ENCODE results near the gene CMTR1.
A peak's percentile ranks its signal among the peaks of the same experiment; 100 is the strongest.

The CMTR1 gene

DNA sequence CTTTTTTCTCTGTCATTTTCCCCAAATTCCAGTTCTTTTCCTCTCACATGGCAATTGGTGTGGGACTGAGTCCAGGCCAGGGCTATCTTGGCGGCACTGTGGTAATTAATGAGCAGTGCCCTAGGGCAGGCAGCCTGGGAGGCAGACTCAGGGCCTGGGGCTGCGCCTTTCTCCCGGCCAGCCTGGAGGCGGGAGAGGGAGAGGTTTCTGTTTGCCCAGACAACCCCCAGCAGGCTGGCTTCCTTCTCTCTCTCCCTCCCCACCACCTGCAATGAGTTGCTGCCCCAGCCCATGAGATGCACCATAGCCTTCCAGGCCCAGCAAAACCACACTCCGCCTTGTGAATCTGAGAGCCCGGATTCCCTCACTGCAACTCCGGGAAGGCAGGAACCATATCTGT, 81.8 kb downstream of the CMTR1 start:
- no peaks in the 10 kb centered on the region for H3K36me3 ChIP-seq (ENCODE audit: control insufficient read depth, insufficient read depth, low read length)
- no peak overlapping the region for H3K27ac ChIP-seq
- no peaks in the 10 kb centered on the region for H3K79me2 ChIP-seq
- H3K27me3 ChIP-seq (ENCODE audit: control insufficient read depth, insufficient read depth, low read length): no peaks in the 10 kb centered on the region
- no peak overlapping the region for H3K9ac ChIP-seq
- H3K4me2 ChIP-seq (ENCODE audit: low read length): no peak overlapping the region
- no peak overlapping the region for H2AFZ ChIP-seq
- no peaks in the 10 kb centered on the region for H3K9me3 ChIP-seq (ENCODE audit: control insufficient read depth, low read length)
- H3K4me3 ChIP-seq (ENCODE audit: low read depth, low read length): no peak overlapping the region
- peaks cover 7% of the 10 kb centered on the region for H3K4me1 ChIP-seq
- TF ChIP-seq, protein P1, sequence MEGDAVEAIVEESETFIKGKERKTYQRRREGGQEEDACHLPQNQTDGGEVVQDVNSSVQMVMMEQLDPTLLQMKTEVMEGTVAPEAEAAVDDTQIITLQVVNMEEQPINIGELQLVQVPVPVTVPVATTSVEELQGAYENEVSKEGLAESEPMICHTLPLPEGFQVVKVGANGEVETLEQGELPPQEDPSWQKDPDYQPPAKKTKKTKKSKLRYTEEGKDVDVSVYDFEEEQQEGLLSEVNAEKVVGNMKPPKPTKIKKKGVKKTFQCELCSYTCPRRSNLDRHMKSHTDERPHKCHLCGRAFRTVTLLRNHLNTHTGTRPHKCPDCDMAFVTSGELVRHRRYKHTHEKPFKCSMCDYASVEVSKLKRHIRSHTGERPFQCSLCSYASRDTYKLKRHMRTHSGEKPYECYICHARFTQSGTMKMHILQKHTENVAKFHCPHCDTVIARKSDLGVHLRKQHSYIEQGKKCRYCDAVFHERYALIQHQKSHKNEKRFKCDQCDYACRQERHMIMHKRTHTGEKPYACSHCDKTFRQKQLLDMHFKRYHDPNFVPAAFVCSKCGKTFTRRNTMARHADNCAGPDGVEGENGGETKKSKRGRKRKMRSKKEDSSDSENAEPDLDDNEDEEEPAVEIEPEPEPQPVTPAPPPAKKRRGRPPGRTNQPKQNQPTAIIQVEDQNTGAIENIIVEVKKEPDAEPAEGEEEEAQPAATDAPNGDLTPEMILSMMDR (IDR thresholded peaks at IDR 0.05): no peak

DNA sequence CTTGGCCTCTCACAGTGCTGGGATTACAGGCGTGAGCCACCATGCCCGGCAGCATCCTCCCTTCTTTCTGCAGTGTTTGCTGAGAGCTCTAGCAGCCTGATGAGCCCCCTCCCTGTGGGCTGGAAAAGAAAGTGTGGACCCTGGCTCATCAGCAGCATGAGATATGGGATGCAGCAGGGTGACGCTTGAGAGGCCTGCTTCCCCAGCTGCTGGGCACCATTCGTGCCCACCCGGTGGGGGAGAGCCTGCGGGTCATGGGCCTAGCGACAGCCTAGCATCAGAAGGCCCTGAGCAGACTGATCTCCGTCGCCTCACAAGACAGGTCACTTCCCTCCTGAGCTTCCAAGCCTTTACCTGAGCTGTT, 82.7 kb downstream of the CMTR1 start:
- H3K4me2 ChIP-seq (ENCODE audit: low read length): no peak overlapping the region
- peak overlapping the region; percentile 21 for H3K27ac ChIP-seq
- H3K9me3 ChIP-seq (ENCODE audit: control insufficient read depth, low read length): no peaks in the 10 kb centered on the region
- TF ChIP-seq, protein P1 (IDR thresholded peaks at IDR 0.05): no peak
- H3K4me1 ChIP-seq: peaks cover 7% of the 10 kb centered on the region
- no peaks in the 10 kb centered on the region for H3K27me3 ChIP-seq (ENCODE audit: control insufficient read depth, insufficient read depth, low read length)
- H3K36me3 ChIP-seq (ENCODE audit: control insufficient read depth, insufficient read depth, low read length): no peaks in the 10 kb centered on the region
- no peak overlapping the region for H3K9ac ChIP-seq
- H2AFZ ChIP-seq: peak overlapping the region; percentile 93
- H3K79me2 ChIP-seq: no peaks in the 10 kb centered on the region
- H3K4me3 ChIP-seq (ENCODE audit: low read depth, low read length): no peak overlapping the region

DNA sequence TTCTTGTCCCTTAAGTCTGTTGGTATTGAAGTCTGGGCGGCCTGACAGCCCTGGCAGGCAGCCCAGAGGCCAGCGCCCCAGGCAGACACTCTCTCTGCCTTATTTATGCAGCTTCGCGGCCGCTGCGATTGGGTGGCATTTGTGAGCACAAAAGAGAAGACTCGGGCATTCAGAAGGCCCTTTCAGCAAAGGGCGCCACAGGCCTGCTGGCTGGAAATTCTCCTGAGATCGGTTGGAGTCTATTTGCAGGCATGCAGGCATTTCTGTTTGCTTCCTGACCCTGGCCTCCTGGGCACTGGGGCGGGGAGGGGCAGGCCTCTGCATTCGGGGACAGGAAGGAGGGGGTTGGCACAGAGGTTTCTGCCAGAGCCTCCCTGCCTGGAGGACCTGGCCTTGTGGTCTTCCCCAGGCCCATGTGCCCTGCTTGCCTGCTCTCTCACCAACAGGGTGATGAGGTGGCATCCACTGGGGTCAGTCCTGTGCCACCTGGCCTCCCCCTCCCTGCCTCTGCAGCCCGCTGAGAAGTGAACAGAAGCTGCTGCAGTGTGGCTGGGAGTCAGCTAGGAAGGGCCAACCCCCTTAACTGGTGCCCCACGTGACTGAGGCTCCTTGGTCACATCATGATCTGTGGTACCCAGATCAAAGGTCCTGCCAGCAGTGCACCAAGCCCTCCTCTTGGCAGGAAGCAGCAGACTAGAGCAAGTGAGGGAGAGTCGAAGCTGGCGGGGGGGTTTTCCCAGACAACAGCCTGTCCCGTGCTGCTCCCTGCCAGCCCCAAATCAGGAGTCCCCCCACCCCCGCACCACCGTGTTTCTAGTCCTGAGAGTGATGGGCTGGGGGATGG, 83.3 kb downstream of the CMTR1 start:
- H3K36me3 ChIP-seq (ENCODE audit: control insufficient read depth, insufficient read depth, low read length): no peaks in the 10 kb centered on the region
- peaks cover 7% of the 10 kb centered on the region for H3K4me1 ChIP-seq
- no peak overlapping the region for H3K4me3 ChIP-seq (ENCODE audit: low read depth, low read length)
- H3K27ac ChIP-seq: peak overlapping the region; percentile 21
- no peak overlapping the region for H3K4me2 ChIP-seq (ENCODE audit: low read length)
- H3K9me3 ChIP-seq (ENCODE audit: control insufficient read depth, low read length): no peaks in the 10 kb centered on the region
- no peaks in the 10 kb centered on the region for H3K27me3 ChIP-seq (ENCODE audit: control insufficient read depth, insufficient read depth, low read length)
- H3K9ac ChIP-seq: no peak overlapping the region
- H3K79me2 ChIP-seq: no peaks in the 10 kb centered on the region
- peak overlapping the region; percentile 93 for H2AFZ ChIP-seq
- TF ChIP-seq, protein P1 (IDR thresholded peaks at IDR 0.05): no peak

DNA sequence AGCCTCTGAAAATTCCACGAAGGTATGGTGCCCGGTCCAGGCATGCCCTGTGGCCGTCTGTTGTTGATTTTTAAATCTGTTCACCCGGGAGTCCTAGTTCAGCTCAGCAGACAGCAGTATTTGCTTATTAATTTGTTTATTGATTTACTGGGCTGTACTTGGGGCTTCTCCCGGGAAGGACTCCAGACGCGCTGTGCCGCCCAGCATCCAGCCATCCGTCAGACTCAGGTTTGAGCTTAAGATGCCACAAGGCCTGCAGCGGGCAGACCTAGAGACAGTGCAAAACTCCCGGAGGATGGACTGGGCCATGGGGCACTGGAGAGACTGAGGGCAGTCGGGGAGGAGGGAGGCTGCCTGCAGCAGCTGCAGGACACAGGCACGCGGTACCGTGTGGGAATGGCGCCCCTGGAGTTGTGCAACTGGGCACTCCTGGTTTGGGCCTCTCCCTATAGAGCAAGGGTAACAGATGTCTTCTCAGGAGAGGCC, 83.9 kb downstream of the CMTR1 start:
- H2AFZ ChIP-seq: no peak overlapping the region
- TF ChIP-seq, protein P1 (IDR thresholded peaks at IDR 0.05): no peak
- H3K79me2 ChIP-seq: no peaks in the 10 kb centered on the region
- no peak overlapping the region for H3K27ac ChIP-seq
- H3K4me1 ChIP-seq: peaks cover 7% of the 10 kb centered on the region
- no peaks in the 10 kb centered on the region for H3K36me3 ChIP-seq (ENCODE audit: control insufficient read depth, insufficient read depth, low read length)
- H3K9ac ChIP-seq: no peak overlapping the region
- H3K4me3 ChIP-seq (ENCODE audit: low read depth, low read length): no peak overlapping the region
- H3K27me3 ChIP-seq (ENCODE audit: control insufficient read depth, insufficient read depth, low read length): no peaks in the 10 kb centered on the region
- no peaks in the 10 kb centered on the region for H3K9me3 ChIP-seq (ENCODE audit: control insufficient read depth, low read length)
- H3K4me2 ChIP-seq (ENCODE audit: low read length): no peak overlapping the region

DNA sequence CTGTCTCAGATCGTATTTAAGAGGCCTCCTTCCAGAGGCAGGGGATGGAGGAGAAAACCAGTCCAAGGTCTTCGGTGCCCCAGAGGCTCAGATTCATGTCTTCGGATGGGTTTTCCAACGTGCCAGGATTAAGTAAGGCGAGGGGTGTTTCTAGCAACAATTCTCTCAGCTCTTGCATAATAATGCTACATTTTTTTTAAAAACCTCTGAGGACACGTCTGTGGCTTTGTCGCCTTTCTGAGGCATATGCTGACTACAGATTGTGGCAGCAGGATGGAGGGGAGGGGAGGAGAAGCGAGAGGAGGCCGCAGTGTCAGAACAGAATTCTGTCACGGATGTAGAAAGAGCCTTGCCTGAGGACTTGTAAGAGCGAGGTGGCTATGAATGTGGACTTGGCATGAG, 84.4 kb downstream of the CMTR1 start:
- no peaks in the 10 kb centered on the region for H3K36me3 ChIP-seq (ENCODE audit: control insufficient read depth, insufficient read depth, low read length)
- TF ChIP-seq, protein P1 (IDR thresholded peaks at IDR 0.05): no peak
- no peak overlapping the region for H3K4me2 ChIP-seq (ENCODE audit: low read length)
- H3K79me2 ChIP-seq: no peaks in the 10 kb centered on the region
- H3K9ac ChIP-seq: no peak overlapping the region
- H3K27me3 ChIP-seq (ENCODE audit: control insufficient read depth, insufficient read depth, low read length): no peaks in the 10 kb centered on the region
- H3K4me3 ChIP-seq (ENCODE audit: low read depth, low read length): no peak overlapping the region
- no peak overlapping the region for H3K27ac ChIP-seq
- H3K9me3 ChIP-seq (ENCODE audit: control insufficient read depth, low read length): no peaks in the 10 kb centered on the region
- H2AFZ ChIP-seq: no peak overlapping the region
- H3K4me1 ChIP-seq: peaks cover 7% of the 10 kb centered on the region

Measured in parathyroid adenoma (tissue), 2 donors.